ENCODE results near the gene PRPSAP1.

PRPSAP1 gene

GRCh38 chr17:76262732-76263344 is 90.9 kb downstream of the PRPSAP1 start:
- Mint-ChIP-seq H3K4me3 (peak overlapping the region; percentile 56 to 63), H3K9me3 (no peaks in the 10 kb centered on the region), H3K4me1 (ENCODE audit: low read depth in 2 of 2) (peaks cover 28 to 35% of the 10 kb centered on the region in 2 donors), H3K27ac (peak overlapping the region; percentile 77 to 95), H3K36me3 (ENCODE audit: insufficient read depth) (peaks cover 33% of the 10 kb centered on the region), H3K27me3 (no peaks in the 10 kb centered on the region)
- DNase-seq (no peak), ATAC-seq (replicated peaks) (no peak)

- Mint-ChIP-seq H3K4me1 (ENCODE audit: low read depth in 2 of 2) (peaks cover 22 to 29% of the 10 kb centered on the region in 2 donors), H3K36me3 (ENCODE audit: insufficient read depth) (peaks cover 21% of the 10 kb centered on the region), H3K27me3 (no peaks in the 10 kb centered on the region), H3K27ac (peak overlapping the region in 1 of 2 donors; percentile 95), H3K4me3 (no peak overlapping the region), H3K9me3 (peaks cover 0 to 2% of the 10 kb centered on the region in 2 donors)
- no peak for DNase-seq
- ATAC-seq (replicated peaks): no peak
Observed at GRCh38 chr17:76261421-76262215, 92.1 kb downstream of the PRPSAP1 start.

GRCh38 chr17:76260669-76261068 is 93.0 kb downstream of the PRPSAP1 start:
- no peaks in the 10 kb centered on the region for H3K27me3 Mint-ChIP-seq
- no peak overlapping the region for H3K4me3 Mint-ChIP-seq
- H3K36me3 Mint-ChIP-seq (ENCODE audit: insufficient read depth): peaks cover 11% of the 10 kb centered on the region
- H3K4me1 Mint-ChIP-seq (ENCODE audit: low read depth in 2 of 2): peaks cover 21 to 28% of the 10 kb centered on the region in 2 donors
- H3K27ac Mint-ChIP-seq: no peak overlapping the region
- H3K9me3 Mint-ChIP-seq: peaks cover 0 to 2% of the 10 kb centered on the region in 2 donors
- no peak for DNase-seq
- no peak for ATAC-seq (replicated peaks)

- Mint-ChIP-seq H3K9me3 (peaks cover 0 to 2% of the 10 kb centered on the region in 2 donors), H3K4me1 (ENCODE audit: low read depth in 2 of 2) (peaks cover 25 to 32% of the 10 kb centered on the region in 2 donors), H3K36me3 (ENCODE audit: insufficient read depth) (peaks cover 9% of the 10 kb centered on the region), H3K4me3 (no peak overlapping the region), H3K27me3 (no peaks in the 10 kb centered on the region), H3K27ac (no peak overlapping the region)
- ATAC-seq (replicated peaks): no peak
- no peak for DNase-seq
Observed at GRCh38 chr17:76260220-76260619, 93.5 kb downstream of the PRPSAP1 start.
